NOMO-1 treated with dmso at 0.1 percent for 144 hours (cell line): Measurements from ENCODE around the gene PTGES3L.
"Not testable (repeated sequence)": the region's sequence is repeated elsewhere in the genome, so short reads cannot be mapped to it uniquely, and the experiment has no call there.

Experiments
- DNase-seq: peaks from one replicate; lab custom pipeline; 2025; ENCODE audit not compliant: unreplicated experiment; lab: John Stamatoyannopoulos, UW

Gene PTGES3L

DNA sequence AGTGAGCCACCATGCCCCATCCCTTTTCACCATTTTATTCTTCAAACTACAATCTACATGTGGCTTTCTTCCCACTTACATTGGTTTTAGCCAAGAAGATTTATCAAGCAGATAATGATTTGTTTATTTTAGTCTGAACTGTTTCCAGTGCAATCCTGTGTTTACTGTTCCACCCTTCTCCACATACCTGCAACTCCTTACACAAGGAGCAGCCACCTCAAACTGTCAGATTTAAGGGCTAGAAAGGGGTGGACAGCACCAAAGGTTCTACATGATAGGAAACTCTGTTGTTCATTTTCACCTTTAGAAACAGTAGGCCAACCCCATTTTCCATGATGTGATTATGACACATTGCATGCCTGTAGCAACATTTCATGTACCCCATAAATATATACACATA is 2.4 kb upstream of the PTGES3L start:
- DNase-seq: no peak

DNA sequence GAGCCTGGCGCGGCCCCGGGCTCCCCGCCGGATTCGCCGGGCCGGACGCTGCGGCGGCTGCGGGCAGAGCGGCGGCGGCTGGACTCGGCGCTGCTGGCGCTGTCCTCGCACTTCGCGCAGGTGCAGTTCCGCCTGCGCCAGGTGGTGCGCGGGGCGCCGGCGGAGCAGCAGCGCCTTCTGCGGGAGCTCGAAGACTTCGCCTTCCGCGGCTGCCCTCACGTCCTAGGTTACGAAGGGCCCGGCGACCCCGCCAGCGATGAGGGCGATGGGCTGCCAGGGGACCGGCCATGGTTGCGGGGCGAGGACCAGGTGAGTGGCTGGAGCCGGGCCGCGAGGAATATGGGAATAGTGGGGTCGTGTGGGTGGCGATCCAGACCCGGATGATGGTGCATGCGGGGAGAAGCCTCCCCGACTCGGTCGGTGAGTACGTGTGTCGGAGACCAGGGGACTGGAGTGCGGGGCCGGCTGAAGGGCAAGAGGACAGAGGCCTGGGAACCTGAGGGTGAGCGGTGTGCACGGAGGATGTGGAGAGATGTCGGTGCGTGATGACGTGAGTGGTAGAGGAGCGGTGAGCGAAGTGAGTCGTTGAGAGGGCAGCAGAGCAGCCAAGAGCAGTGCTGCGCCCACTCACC is 1.0 kb upstream of the PTGES3L start:
- DNase-seq: peak; percentile 67

GRCh38 chr17:42980274-42980765 is 440 bp upstream of the PTGES3L start, which contains the start of gene RUNDC1:
RUNDC1 (plus strand) TSS chr17:42980565; CDS start chr17:42980577, 12 bp downstream.
- peak; percentile 63 for DNase-seq

DNA sequence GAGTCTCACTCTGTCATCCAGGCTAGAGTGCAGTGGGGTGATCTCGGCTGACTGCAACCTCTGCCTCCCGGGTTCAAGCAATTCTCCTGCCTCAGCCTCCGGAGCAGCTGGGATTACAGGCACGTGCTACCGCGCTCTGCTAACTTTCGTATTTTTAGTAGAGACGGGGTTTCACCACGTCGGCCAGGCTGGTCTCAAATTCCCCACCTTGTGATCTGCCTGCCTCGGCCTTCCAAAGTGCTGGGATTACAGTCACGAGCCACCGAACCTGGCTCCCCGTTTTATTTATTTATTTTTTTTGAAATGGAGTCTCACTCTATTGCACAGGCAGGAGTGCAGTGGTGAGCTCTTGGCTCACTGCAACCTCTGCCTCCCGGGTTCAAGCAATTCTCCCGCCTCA is 4.2 kb downstream of the PTGES3L start:
- DNase-seq: not testable (repeated sequence)

DNA sequence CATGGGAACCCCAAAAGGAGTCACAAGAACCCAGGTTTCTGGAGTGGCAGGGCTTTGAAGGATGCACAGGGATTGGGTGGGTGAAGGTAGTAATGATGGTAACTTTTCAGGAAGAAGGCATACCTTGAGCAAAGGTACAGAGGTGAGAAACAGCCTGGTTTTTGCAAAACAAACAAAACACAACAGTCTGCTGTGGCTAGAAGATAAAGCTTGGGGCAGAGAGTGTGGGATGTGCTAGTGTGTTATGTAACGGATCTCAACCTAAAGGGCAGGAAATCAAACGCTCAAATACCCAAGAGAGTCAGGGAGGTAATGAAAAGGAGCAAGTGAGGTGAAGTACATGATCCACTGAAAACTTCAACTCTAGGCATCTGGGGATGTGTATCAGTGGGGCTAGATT is 4.6 kb downstream of the PTGES3L start:
- DNase-seq: no peak

DNA sequence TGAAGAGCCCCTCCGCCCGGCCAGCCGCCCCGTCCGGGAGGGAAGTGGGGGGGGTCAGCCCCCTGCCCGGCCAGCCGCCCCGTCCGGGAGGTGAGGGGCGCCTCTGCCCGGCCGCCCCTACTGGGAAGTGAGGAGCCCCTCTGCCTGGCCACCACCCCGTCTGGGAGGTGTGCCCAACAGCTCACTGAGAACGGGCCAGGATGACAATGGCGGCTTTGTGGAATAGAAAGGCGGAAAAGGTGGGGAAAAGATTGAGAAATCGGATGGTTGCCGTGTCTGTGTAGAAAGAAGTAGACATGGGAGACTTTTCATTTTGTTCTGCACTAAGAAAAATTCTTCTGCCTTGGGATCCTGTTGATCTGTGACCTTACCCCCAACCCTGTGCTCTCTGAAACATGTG is 6.6 kb downstream of the PTGES3L start:
- not testable (repeated sequence) for DNase-seq

GRCh38 chr17:42971589-42971988 is 8.3 kb downstream of the PTGES3L start:
- DNase-seq: no peak

DNA sequence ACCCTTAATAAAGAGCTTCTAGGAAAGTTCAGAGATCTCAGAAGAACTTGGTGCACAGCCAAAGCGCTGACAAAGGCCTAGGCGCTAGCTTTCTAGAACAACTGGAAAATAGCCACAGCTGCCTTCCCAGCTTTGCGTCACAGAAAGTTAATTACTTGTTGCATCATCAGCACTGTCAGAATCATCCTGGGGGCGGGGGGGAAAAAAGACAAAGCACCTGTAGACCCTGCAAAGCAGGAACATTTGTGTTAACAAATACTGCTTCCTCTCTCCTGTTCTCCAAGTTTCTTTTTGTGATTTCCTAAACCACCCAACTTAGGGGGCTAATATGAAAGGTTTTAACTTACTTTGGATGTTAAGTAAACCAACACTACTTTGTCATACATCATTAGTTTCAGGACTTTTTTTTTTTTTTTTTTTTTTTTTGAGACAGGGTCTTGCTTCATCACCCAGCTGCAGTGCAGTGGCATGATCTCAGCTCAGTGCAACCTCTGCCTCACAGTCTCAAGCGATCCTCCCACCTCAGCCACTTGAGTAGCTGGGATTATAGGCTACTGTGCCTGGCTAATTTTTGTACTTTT is 10.8 kb downstream of the PTGES3L start:
- DNase-seq: peak; percentile 16

- DNase-seq: no peak
Observed at GRCh38 chr17:42967925-42968324, 12.0 kb downstream of the PTGES3L start.

- DNase-seq: peak; percentile 91
Observed at GRCh38 chr17:42964161-42964932, 15.5 kb downstream of the PTGES3L start, which contains the start of gene AARSD1. AARSD1 (minus strand) TSS chr17:42964454; CDS start chr17:42964440, 14 bp downstream.

DNA sequence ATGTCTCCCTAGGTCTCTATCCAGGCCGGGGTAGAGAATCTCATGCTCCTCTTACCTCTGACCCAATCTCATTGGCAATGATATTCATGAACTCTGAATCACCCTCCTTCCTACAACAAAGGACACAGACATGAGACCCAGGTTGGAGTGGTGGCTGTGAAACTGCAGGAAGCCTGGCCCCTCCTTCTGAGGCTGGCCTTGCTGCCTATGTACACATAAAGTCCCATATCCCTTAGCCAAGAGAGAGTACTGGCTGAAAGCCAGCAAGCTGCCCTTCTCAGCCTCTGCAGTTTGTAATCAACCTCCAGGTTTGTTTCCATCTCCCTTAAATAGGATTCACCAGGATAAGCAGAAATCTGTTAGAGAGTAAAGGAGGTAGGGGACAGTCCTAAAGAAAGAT is 26.2 kb downstream of the PTGES3L start:
- DNase-seq: no peak

- no peak for DNase-seq
Observed at GRCh38 chr17:42950044-42950783, 29.7 kb downstream of the PTGES3L start.

DNA sequence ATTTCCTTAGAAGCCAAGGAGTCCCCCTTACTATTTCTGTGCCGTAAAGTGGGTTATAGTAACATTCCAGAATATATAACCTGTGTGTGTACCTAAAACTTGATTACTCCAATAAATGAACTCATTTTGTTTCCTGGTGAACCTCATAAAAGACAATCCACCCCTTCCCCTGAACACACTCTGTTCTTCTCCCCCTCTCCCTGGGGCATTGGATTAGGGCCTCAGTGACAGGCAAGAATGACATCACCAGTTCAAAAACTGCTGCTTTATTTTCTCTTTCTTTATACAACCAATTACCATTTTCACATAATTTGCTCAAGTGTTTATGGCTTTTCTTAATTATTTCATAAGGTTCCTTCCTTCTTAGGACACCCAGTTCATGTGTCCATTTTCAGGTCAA is 33.1 kb downstream of the PTGES3L start:
- no peak for DNase-seq

- DNase-seq: no peak
Observed at GRCh38 chr17:42944211-42944610, 35.7 kb downstream of the PTGES3L start.

DNA sequence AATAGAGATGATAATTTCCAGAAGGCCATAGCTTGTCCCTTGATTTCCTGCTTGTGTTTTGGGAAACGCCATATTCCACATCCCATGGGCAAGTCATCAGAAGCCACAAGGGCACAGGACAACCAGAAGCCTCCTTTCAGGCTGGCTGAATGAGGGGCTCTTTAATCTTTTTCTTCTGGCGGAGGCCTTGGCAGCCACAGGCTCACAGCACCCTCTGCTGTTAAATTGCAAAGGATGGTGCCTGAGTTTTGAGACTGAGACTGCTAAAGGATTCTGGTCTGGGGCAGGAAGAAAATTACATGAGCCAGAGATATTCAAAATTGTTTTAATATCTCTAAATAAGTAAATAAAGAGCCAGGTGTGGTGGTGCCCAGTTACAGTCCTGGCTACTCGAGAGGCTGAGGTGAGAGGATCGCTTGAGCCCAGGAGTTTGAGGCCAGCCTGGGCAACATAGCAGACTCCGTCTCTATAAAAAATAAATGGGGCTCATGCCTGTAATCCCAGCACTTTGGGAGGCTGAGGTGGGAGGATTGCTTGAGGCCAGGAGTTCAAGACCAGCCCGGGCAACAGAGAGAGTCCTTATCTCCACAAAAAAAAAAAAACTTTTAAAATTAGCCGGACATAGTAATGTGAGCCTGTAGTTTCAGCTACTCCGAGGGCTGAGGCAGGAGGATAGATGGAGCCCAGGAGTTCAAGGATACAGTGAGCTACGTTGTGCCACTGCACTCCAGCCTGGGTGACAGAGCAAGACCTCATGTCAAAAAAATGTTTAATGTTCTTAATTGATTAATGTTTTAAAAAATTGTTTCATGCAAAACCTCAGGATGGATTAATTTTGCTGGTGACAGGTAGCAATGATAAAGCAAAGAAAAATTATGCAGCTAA is 41.9 kb downstream of the PTGES3L start:
- DNase-seq: peak; percentile 68

GRCh38 chr17:42929497-42929844 is 50.4 kb downstream of the PTGES3L start:
- DNase-seq: no peak

DNA sequence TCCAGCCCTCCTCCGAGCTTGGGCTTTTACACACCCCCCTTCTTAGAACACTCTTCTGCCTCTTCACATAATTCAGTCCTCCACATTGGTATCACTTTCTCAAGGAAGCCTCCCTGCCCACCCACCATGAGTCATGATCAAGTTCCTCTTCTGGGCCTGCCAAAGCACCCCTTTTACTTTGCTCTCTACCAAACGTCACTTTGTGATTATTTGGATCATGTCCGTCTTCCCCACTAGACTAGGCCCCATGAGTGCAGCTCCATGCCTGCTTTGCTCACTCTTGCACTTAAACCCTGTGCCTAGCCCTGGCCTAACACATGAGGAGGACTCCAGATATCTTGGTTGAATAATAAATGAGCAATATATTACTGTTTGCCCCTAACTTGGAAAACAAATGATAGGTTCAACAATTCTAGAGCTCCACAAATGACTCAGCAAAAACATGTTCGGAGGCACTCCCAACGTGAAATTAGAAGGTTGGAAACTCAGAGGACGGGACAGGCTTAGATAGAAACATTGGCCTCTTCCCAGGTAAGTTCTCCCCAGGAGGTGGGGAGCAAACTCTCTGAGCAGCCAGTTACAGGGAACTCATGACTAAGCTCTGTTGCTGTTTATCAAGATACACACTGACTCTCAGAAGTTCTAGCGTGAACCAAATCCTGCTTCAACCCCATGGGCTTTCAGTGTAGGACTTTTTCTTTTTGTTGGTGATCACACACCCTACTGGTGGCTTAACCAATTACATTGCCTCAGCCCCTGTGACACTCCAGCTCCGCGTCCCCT is 51.0 kb downstream of the PTGES3L start:
- DNase-seq: peak; percentile 97

GRCh38 chr17:42924891-42925290 is 55.0 kb downstream of the PTGES3L start:
- DNase-seq: no peak

DNA sequence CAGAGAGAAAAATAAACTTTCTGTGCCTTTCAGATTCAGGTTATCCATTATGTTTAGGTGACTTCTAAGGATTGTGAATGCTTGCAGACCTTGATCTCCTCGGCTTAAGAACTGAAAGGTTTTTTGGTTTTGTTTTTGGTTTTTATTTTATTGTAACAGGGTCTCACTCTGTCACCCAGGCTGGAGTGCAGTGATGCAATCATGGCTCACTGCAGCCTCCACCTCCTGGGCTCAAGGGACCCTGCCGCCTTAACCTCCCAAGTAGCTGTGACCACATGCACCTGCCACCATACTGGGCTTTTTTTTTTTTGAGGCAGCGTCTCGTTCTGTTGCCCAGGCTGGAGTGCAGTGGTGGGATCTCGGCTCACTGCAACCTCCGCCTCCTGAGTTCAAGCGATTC is 56.4 kb downstream of the PTGES3L start:
- not testable (repeated sequence) for DNase-seq

DNA sequence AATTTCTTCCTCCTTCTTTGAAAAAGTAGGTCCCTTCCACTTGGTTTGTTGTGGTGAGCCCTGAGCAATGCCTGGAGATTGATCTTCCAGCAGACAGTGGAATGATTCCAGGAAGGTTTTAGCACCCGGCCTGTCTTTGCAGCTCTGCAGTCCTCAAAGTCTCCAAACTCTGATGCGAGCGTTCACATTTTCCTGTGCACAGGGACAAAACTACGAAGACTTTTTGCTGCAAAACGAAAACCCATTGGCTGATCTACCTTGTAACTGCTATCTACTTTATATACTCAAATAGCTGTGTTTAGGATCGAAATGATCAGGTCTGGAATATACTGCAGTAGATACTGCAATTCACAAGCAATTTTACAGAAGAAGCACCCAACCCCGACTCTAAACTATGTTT is 57.6 kb downstream of the PTGES3L start:
- DNase-seq: no peak
